Uterus (tissue), 2 donors: Measurements from ENCODE around the gene GUF1.

Experiments used
- POLR2A ChIP-seq, 2 donors: fragments of 450-650 bp; IDR thresholded peaks; one replicate each; pipeline ENCODE4 v1.6.1; 2016; ENCODE audit warnings: antibody characterized with exemption in 2 of 2, mild to moderate bottlenecking in 1 of 2, moderate library complexity in 1 of 2
- TF ChIP-seq, protein P1 (sequence below), 4 experiments: fragments of 200-600 bp in 2 of 4; fragments of 450-650 bp in 2 of 4; sonication (generic) in 2 of 4; IDR thresholded peaks; one replicate each; pipeline ENCODE4 v1.5.1; 2016 to 2019; ENCODE audit warnings: antibody characterized with exemption in 4 of 4, mild to moderate bottlenecking in 2 of 4, moderate library complexity in 1 of 4

DNA sequence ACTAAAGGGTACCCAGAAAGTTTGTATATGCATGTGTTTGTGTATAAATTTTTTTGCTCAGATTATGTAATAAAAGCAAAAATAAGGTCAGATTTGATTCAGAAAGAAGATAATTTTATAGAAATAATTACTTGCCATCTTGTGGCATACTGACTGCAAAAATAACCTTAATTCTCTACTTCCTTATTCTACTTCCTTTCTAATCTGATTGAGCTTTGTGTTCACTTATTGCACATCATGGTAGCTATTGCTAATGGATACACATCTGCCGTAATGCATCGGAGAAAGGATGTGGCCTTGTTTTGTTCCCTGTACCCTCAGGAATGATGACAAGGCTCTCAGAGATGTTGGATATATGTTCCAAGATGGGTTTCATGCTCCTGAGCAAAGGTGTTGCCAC, 58.7 kb downstream of the GUF1 start:
- TF ChIP-seq, protein P1, sequence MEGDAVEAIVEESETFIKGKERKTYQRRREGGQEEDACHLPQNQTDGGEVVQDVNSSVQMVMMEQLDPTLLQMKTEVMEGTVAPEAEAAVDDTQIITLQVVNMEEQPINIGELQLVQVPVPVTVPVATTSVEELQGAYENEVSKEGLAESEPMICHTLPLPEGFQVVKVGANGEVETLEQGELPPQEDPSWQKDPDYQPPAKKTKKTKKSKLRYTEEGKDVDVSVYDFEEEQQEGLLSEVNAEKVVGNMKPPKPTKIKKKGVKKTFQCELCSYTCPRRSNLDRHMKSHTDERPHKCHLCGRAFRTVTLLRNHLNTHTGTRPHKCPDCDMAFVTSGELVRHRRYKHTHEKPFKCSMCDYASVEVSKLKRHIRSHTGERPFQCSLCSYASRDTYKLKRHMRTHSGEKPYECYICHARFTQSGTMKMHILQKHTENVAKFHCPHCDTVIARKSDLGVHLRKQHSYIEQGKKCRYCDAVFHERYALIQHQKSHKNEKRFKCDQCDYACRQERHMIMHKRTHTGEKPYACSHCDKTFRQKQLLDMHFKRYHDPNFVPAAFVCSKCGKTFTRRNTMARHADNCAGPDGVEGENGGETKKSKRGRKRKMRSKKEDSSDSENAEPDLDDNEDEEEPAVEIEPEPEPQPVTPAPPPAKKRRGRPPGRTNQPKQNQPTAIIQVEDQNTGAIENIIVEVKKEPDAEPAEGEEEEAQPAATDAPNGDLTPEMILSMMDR (IDR thresholded peaks at IDR 0.05), result no peak
- no peak for TF ChIP-seq POLR2A (IDR thresholded peaks at IDR 0.05)
